K562 (cell line): ENCODE measurements around the gene LRRC3C. TPM values are rescaled to one million over a fixed set of nuclear protein-coding genes. Genes with fewer than 3 reads are reported as not detected.
"Not testable (repeated sequence)": the region's sequence is repeated elsewhere in the genome, so short reads cannot be mapped to it uniquely, and the experiment has no call there.

ENCODE experiments used
- ATAC-seq: fragments of 200-7000 bp; cut with Tn5 transposase; 3 replicates; pipeline ENCODE4 v1.9.1; 2020; ENCODE audit warnings: moderate library complexity
- BruUV-seq: library from RNA; stranded (reverse); fragments of 400-500 nt; replicated peaks from 2 replicates; lab custom pipeline; 2021; lab: Mats Ljungman, UMichigan
- CTCF ChIA-PET: fragments of 300-600 bp; formaldehyde crosslinking; extraction: SDS; loops from one replicate; lab custom pipeline; 2021; ENCODE audit warnings: low intra/inter-chr PET ratio; lab: Yijun Ruan, JAX
- POLR2A ChIA-PET: fragments of 300-600, 350-650 bp; sonication (Branson Sonifier 250); formaldehyde crosslinking; extraction: SDS; loops from one replicate; lab custom pipeline; 2021; ENCODE audit warnings: antibody characterized with exemption, inconsistent platforms; lab: Yijun Ruan, JAX
- DNase-seq, 4 experiments: peaks; one replicate each; pipeline versions ENCODE4 v3.0.0 to v3.0.0-alpha.2; 2011 to 2018; ENCODE audit warnings: low spot score in 3 of 4, mixed read lengths in 3 of 4; ENCODE audit errors: extremely low read depth in 1 of 4
- FAIRE-seq: peaks from 2 replicates; lab custom pipeline; 2011; peaks lifted over from hg19 to GRCh38; lab: Jason Lieb, UNC
- H2AFZ ChIP-seq: 2 replicates; pipeline ENCODE4 v1.6.0; 2011; ENCODE audit warnings: low read depth, low read length, control low read depth, inconsistent platforms
- H3K27ac ChIP-seq: fragments of 200-600 bp; 3 replicates; pipeline ENCODE4 v1.8.0; 2011; ENCODE audit warnings: low read depth, mild to moderate bottlenecking, control low read depth, inconsistent platforms, low read length, moderate library complexity, mixed read lengths; ENCODE audit errors: extremely low read depth
- H3K27me3 ChIP-seq, 2 experiments: fragments of 300-600 bp in 1 of 2; 2 replicates in 1 of 2; 3 replicates in 1 of 2; pipeline versions ENCODE4 v1.6.0 to v1.8.0; 2011; ENCODE audit warnings: inconsistent platforms in 2 of 2, low read length in 2 of 2, mild to moderate bottlenecking in 1 of 2, mixed read lengths in 1 of 2, moderate library complexity in 1 of 2; ENCODE audit not compliant: control insufficient read depth in 2 of 2, insufficient read depth in 2 of 2
- H3K36me3 ChIP-seq: fragments of 300-600 bp; 3 replicates; pipeline ENCODE4 v1.8.0; 2011; ENCODE audit warnings: mild to moderate bottlenecking, low read length, inconsistent platforms; ENCODE audit not compliant: control insufficient read depth, insufficient read depth
- H3K4me1 ChIP-seq, 2 experiments: fragments of 200-600 bp in 1 of 2; replicated peaks in 1 of 2; 2 replicates in 1 of 2; 3 replicates in 1 of 2; pipeline versions ENCODE4 v1.5.1 to v1.8.0; 2011; ENCODE audit warnings: inconsistent platforms in 2 of 2, low read length in 2 of 2, mild to moderate bottlenecking in 1 of 2, mixed read lengths in 1 of 2, moderate library complexity in 1 of 2; ENCODE audit not compliant: control insufficient read depth in 2 of 2, insufficient read depth in 2 of 2
- H3K4me2 ChIP-seq: 2 replicates; pipeline ENCODE4 v1.6.1; 2011; ENCODE audit warnings: low read length, control low read depth, inconsistent platforms, mixed read lengths; ENCODE audit not compliant: insufficient read depth
- H3K4me3 ChIP-seq: fragments of 200-600 bp; sonication (generic), shearing (Covaris generic); 2 replicates; pipeline ENCODE4 v1.5.1; 2016; ENCODE audit warnings: control low read depth, inconsistent platforms
- H3K79me2 ChIP-seq: fragments of 200-600 bp; 3 replicates; pipeline ENCODE4 v1.8.0; 2011; ENCODE audit warnings: low read length, inconsistent platforms; ENCODE audit not compliant: control insufficient read depth, insufficient read depth
- H3K9ac ChIP-seq, 2 experiments: 2 replicates each; pipeline versions ENCODE4 v1.6.0 to v1.6.1; 2011; ENCODE audit warnings: low read depth in 2 of 2, low read length in 2 of 2, control low read depth in 1 of 2, inconsistent platforms in 1 of 2, mild to moderate bottlenecking in 1 of 2, mixed read lengths in 1 of 2; ENCODE audit not compliant: insufficient read depth in 1 of 2
- H3K9me1 ChIP-seq: one replicate; pipeline ENCODE4 v1.6.0; 2011; ENCODE audit warnings: inconsistent platforms, mild to moderate bottlenecking, low read length, moderate library complexity; ENCODE audit not compliant: control insufficient read depth, insufficient read depth
- H3K9me3 ChIP-seq: replicated peaks from 2 replicates; pipeline ENCODE4 v1.5.1; 2011; ENCODE audit warnings: low read depth, low read length, inconsistent platforms; ENCODE audit not compliant: control insufficient read depth, insufficient read depth
- H4K20me1 ChIP-seq: replicated peaks from 2 replicates; pipeline ENCODE4 v1.6.1; 2011; ENCODE audit warnings: low read length, inconsistent platforms, mixed read lengths; ENCODE audit not compliant: control insufficient read depth, insufficient read depth
- MEF2D ChIP-seq: conservative IDR thresholded peaks from 2 replicates; pipeline ENCODE4 v1.6.1; 2016; ENCODE audit warnings: low read depth, missing genetic modification characterization, missing compliant biosample characterization
- SNRNP70 ChIP-seq: fragments of 200-400 bp; formaldehyde crosslinking; optimal IDR thresholded peaks from 2 replicates; pipeline ENCODE3; 2017; ENCODE audit warnings: low read depth, low read length
- ZNF592 ChIP-seq: fragments of 450-650 bp; IDR thresholded peaks from 2 replicates; pipeline ENCODE4 v1.6.1; 2017; ENCODE audit warnings: antibody characterized with exemption, mild to moderate bottlenecking
- WGBS: fragments of 100-300 bp; shearing (Covaris generic); methylation state at CpG from one replicate; pipeline ENCODE4 v1.1.6; 2016; ENCODE audit warnings: low coverage, mixed read lengths; ENCODE audit not compliant: insufficient coverage; ENCODE audit errors: missing lambda C conversion rate; 5-methylcytosine and 5-hydroxymethylcytosine counted together
- in situ Hi-C: fragments of 300-500 bp; cut with MboI; formaldehyde crosslinking; loops from 4 replicates; pipeline ENCODE4 v1.15.0; 2018; ENCODE audit warnings: inconsistent platforms, mixed read lengths
- intact Hi-C: fragments of 100-400 bp; cut with micrococcal nuclease; formaldehyde crosslinking; loops from 2 replicates; pipeline ENCODE4 v1.14.2; 2022
- polyA plus RNA-seq, 8 experiments: library from polyadenylated mRNA; depleted of rRNA in 4 of 8; stranded (reverse) in 5 of 8; unstranded in 3 of 8; fragments of >200 nt; fragmentation: Nextera tagmentation in 2 of 8; fragmentation: Illumina TruSeq in 1 of 8; extraction: Ambion mirVana in 2 of 8; extraction: Trizol in 1 of 8; gene quantifications; 2 replicates each; pipeline versions ENCODE4 v1.2.1 to v1.2.3, GENCODE V29; 2011 to 2014; ENCODE audit warnings: inconsistent platforms in 1 of 8, missing spikeins in 1 of 8
- total RNA-seq, 7 experiments: library from RNA; depleted of rRNA in 6 of 7; stranded (reverse); fragments of >200 nt in 6 of 7; fragmentation: Illumina TruSeq in 2 of 7; extraction: Trizol in 2 of 7; gene quantifications; 2 replicates each; pipeline versions ENCODE4 v1.2.1 to v1.2.3, GENCODE V29; 2011 to 2021; ENCODE audit warnings: low replicate concordance in 1 of 7

Gene LRRC3C
- total and polyA plus RNA-seq, 9 of the 15 experiments (the other 6 are each of a cell fraction or from before 2014, with no cell fraction given) = not detected

DNA sequence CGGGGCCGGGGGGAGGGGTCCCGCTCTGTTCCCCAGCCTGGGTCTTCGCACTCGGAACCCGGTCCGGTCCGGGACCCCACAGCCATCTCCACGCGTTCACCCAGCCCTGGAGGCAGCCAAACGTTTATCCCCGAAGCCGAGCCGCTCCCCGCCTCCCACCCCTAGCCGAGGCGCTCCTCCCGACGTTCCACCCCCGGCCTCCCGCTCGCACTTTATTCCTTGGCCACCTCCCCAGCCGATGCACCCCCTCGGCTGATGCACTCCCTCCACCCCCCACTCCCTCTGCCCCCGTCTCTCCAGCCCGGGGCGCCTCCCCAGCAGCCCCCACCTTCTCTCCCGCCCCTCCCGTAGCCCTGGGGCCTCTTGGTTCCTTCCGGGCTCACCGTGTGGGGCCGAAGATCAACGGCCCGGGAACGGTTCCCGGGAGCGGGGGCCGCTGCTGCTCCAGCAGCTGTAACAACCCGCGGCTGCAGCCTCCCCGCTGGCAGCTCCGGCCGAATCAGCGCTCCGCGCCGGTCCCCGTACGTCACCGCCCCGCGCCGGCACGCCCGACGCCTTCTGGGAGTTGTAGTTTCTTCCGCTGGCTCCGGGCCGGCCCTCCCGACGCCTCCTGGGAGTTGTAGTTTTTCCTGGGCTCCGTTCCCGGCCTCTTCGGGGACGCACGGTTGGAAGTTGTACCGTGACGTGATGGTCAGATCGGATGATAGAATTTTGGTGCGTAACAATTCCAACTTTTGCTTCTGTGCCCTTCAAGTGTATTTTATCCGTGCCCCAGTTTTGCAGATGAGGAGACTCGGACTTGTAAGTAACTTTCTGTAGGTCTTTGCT, at the start of gene LRRC3C, which contains the start of gene ORMDL3 (continued):
- TF ChIP-seq ZNF592 (no peak), SNRNP70 (no peak), MEF2D (no peak)

DNA sequence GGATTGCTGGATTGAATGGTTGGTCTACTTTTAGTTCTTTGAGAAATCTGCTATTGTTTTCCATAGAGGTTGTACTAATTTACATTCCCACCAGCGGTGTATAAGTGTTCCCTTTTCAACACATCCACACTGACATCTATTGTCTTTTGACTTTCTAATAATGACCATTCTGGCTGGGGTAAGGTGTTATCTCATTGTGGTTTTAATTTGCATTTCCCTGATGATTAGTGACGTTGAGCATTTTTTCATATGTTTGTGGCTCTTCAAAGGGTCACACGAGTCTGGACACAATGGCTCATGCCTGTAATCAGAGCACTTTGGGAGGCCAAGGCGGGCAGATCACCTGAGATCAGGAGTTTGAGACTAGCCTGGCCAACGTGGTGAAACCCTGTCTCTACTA, 41.4 kb upstream of the LRRC3C start:
- ATAC-seq, FAIRE-seq, H3K27ac ChIP-seq, H3K9me1 ChIP-seq, CTCF ChIA-PET, H3K9ac ChIP-seq, H3K4me2 ChIP-seq, POLR2A ChIA-PET, intact Hi-C loops, DNase-seq, H3K79me2 ChIP-seq, H3K4me1 ChIP-seq, H2AFZ ChIP-seq, H3K4me3 ChIP-seq, in situ Hi-C loops, H3K9me3 ChIP-seq, H3K36me3 ChIP-seq, H4K20me1 ChIP-seq, BruUV-seq: not testable (repeated sequence)
- peaks cover 8 to 13% of the 10 kb centered on the region in 2 experiments for H3K27me3 ChIP-seq
- WGBS = 2% methylated on average over 5 of the region's 5 CpGs
